Measurements from ENCODE around the gene STX16. TPM values are rescaled to one million over a fixed set of nuclear protein-coding genes. Genes with fewer than 3 reads are reported as not detected.

STX16 gene
- total RNA-seq, 1 experiment from 2014 or later = 86.0 TPM

GRCh38 chr20:58719258-58719657 lies 68.2 kb downstream of the STX16 start:
- DNase-seq = no peak
- CTCF ChIA-PET = no interaction called here
- Mint-ChIP-seq H3K27ac (ENCODE audit: unreplicated experiment) (no peak overlapping the region), H3K4me1 (ENCODE audit: low read depth, unreplicated experiment) (no peaks in the 10 kb centered on the region), H3K27me3 (ENCODE audit: unreplicated experiment) (peaks cover 55% of the 10 kb centered on the region), H3K36me3 (ENCODE audit: insufficient read depth, unreplicated experiment) (peaks cover 5% of the 10 kb centered on the region), H3K9me3 (ENCODE audit: low read depth, unreplicated experiment) (no peaks in the 10 kb centered on the region), H3K4me3 (ENCODE audit: low read depth, unreplicated experiment) (no peak overlapping the region)
- intact Hi-C loops (cut with micrococcal nuclease; ENCODE audit: unreplicated experiment) = no loop called here
- no TSS peak for BruUV-seq (replicated peaks)
- no peak for TF ChIP-seq CTCF (IDR thresholded peaks at IDR 0.05; ENCODE audit: unreplicated experiment)

- H3K27ac Mint-ChIP-seq (ENCODE audit: unreplicated experiment) = no peak overlapping the region
- no peaks in the 10 kb centered on the region for H3K9me3 Mint-ChIP-seq (ENCODE audit: low read depth, unreplicated experiment)
- H3K27me3 Mint-ChIP-seq (ENCODE audit: unreplicated experiment) = peaks cover 62% of the 10 kb centered on the region
- no peak for TF ChIP-seq CTCF (IDR thresholded peaks at IDR 0.05; ENCODE audit: unreplicated experiment)
- intact Hi-C loops (cut with micrococcal nuclease; ENCODE audit: unreplicated experiment) = no loop called here
- no TSS peak for BruUV-seq (replicated peaks)
- H3K4me3 Mint-ChIP-seq (ENCODE audit: low read depth, unreplicated experiment) = no peak overlapping the region
- no peaks in the 10 kb centered on the region for H3K4me1 Mint-ChIP-seq (ENCODE audit: low read depth, unreplicated experiment)
- no peak for DNase-seq
- peaks cover 5% of the 10 kb centered on the region for H3K36me3 Mint-ChIP-seq (ENCODE audit: insufficient read depth, unreplicated experiment)
- CTCF ChIA-PET = no interaction called here
Observed at GRCh38 chr20:58719971-58720371, 68.9 kb downstream of the STX16 start.

DNA sequence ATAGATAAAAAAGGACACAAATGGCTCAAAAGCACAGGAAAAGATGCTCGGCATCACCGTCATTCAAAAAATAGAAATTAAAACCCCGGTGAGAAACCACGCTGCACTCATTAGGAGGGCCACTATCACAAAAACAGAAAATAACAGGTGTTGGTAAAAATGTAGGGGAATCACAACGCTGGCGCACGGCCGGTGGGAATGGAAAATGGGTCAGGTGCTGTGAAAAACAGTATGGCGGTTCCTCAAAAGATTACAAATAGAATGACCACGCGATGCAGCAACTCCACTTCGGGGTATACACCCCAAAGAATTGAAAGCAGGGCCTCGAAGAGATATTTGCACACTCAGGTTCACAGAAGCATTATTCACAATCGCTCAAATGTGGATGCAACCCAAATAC lies 69.8 kb downstream of the STX16 start:
- intact Hi-C loops (cut with micrococcal nuclease; ENCODE audit: unreplicated experiment) = no loop called here
- peaks cover 71% of the 10 kb centered on the region for H3K27me3 Mint-ChIP-seq (ENCODE audit: unreplicated experiment)
- H3K27ac Mint-ChIP-seq (ENCODE audit: unreplicated experiment) = no peak overlapping the region
- no peak for DNase-seq
- no peak for TF ChIP-seq CTCF (IDR thresholded peaks at IDR 0.05; ENCODE audit: unreplicated experiment)
- CTCF ChIA-PET = no interaction called here
- H3K36me3 Mint-ChIP-seq (ENCODE audit: insufficient read depth, unreplicated experiment) = peaks cover 5% of the 10 kb centered on the region
- H3K4me1 Mint-ChIP-seq (ENCODE audit: low read depth, unreplicated experiment) = no peaks in the 10 kb centered on the region
- H3K9me3 Mint-ChIP-seq (ENCODE audit: low read depth, unreplicated experiment) = no peaks in the 10 kb centered on the region
- no peak overlapping the region for H3K4me3 Mint-ChIP-seq (ENCODE audit: low read depth, unreplicated experiment)
- BruUV-seq (replicated peaks) = no TSS peak

GRCh38 chr20:58721951-58722778 lies 71.1 kb downstream of the STX16 start:
- no peaks in the 10 kb centered on the region for H3K36me3 Mint-ChIP-seq (ENCODE audit: insufficient read depth, unreplicated experiment)
- peaks cover 81% of the 10 kb centered on the region for H3K27me3 Mint-ChIP-seq (ENCODE audit: unreplicated experiment)
- H3K4me1 Mint-ChIP-seq (ENCODE audit: low read depth, unreplicated experiment) = no peaks in the 10 kb centered on the region
- no peaks in the 10 kb centered on the region for H3K9me3 Mint-ChIP-seq (ENCODE audit: low read depth, unreplicated experiment)
- DNase-seq = no peak
- H3K4me3 Mint-ChIP-seq (ENCODE audit: low read depth, unreplicated experiment) = no peak overlapping the region
- H3K27ac Mint-ChIP-seq (ENCODE audit: unreplicated experiment) = no peak overlapping the region
- no peak for TF ChIP-seq CTCF (IDR thresholded peaks at IDR 0.05; ENCODE audit: unreplicated experiment)
- CTCF ChIA-PET = interaction anchor here (0.7 to 1.0 kb wide), 2 partner anchors 24 to 1350 kb away, joined by 3 read pairs; no protein-coding TSS in a partner anchor
- no TSS peak for BruUV-seq (replicated peaks)
- intact Hi-C loops (cut with micrococcal nuclease; ENCODE audit: unreplicated experiment) = no loop called here
